ENCODE results near the gene ABHD12B. TPM values are rescaled to one million over a fixed set of nuclear protein-coding genes. Genes with fewer than 3 reads are reported as not detected.

The ABHD12B gene
- total and polyA plus RNA-seq, 2 of the 13 experiments (the other 11 are each of a cell fraction or from before 2014, with no cell fraction given): not detected

DNA sequence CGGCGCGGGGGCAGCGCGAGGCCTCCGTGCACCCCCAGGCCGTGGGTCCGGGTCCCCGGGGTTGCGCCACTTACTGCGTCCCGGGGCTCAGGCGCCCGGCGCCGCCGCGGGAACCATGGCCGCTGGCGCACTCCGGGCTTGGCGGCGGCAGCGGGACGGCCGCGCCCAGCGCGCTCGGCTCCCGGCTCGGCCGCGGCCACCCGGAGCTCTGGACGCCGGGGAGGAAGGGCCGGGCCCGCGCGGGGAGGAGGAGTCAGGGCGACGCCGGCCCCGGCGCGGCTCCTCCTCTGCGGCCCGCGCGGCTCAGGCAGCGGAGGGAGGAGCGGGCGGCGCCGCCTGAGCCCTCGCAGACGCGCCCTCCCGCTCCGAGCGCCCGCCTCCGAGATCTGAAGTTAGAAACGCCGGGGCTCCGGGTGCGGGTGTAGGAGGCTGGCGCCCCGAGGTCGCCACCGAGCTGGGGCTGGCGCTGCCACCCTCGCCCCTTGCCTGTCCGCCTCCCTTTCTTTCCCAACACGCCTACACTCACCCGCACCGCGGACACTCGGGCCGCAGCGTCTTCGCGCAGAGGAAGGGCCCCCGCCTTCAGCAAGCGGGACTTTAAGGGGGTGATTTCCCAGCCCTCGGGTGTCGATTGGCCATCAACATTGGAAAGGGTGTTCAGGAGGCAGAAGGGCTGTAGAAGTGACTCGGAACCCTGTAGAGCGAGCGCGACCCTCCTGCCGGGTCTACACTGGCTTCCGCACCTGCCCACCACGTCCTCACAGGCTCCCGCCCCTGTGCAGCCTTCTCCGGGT lies 40.7 kb upstream of the ABHD12B start, which contains the start of gene NIN:
Gene NIN, minus strand, starts transcription at position 231 of the 794 bp plus-strand sequence. CDS start 9,106 bp downstream, outside the sequence.
- peaks cover 18% of the 10 kb centered on the region for H3K79me2 ChIP-seq (ENCODE audit: insufficient read depth, low read length)
- DNase-seq (ENCODE audit: low spot score): peak; percentile 33
- no peaks in the 10 kb centered on the region for H3K36me3 ChIP-seq (replicated peaks in 1 of 2; ENCODE audit: control insufficient read depth in 1 of 2, insufficient read depth in 2 of 2, low read length in 2 of 2)
- peak within 1 kb of the TSS; percentile 64 for H3K9ac ChIP-seq (ENCODE audit: insufficient read depth, low read depth, low read length)
- peaks cover 0 to 17% of the 10 kb centered on the region in 2 experiments; a peak in 1 of 5 replicates for H3K27me3 ChIP-seq (ENCODE audit: control insufficient read depth in 1 of 2, insufficient read depth in 2 of 2, low read length in 2 of 2)
- ChIA-PET POLR2A (interaction anchor here (3.7 kb wide), 1 partner anchor 114 kb away, joined by 13 read pairs; the partner anchor contains the start of gene PYGL), CTCF (ENCODE audit: low intra/inter-chr PET ratio, low total read pairs) (no interaction called here)
- 2% methylated on average over 15 of the region's 97 CpGs for WGBS (ENCODE audit: low lambda C conversion rate)
- no peaks in the 10 kb centered on the region for H3K9me3 ChIP-seq (ENCODE audit: low read length)
- H3K4me2 ChIP-seq (ENCODE audit: low read depth, low read length): peak within 1 kb of the TSS; percentile 99
- H3K27ac ChIP-seq (ENCODE audit: extremely low read length, insufficient read depth, low read length): no peak within 1 kb of the TSS
- H4K20me1 ChIP-seq (ENCODE audit: insufficient read depth, low read length): no peaks in the 10 kb centered on the region; the same call in 1 of the 2 replicates
- peak; percentile 89 for ATAC-seq
- in situ Hi-C loops (cut with HindIII; ENCODE audit: extremely low pct_ligation_motif_present, low pct_unique_long_range_greater_than_20kb) (no loop called here), intact Hi-C loops (cut with micrococcal nuclease; ENCODE audit: unreplicated experiment) (loop anchor here (5.0 kb wide), 1 partner anchor 106 kb away; no protein-coding TSS in a partner anchor)
- peak within 1 kb of the TSS; percentile 77 to 86 (median 77) for H3K4me3 ChIP-seq (replicated peaks in 1 of 3; ENCODE audit: insufficient read depth in 1 of 3, low read depth in 2 of 3, low read length in 3 of 3)
- H3K4me1 ChIP-seq (ENCODE audit: insufficient read depth, low read length): peaks cover 83% of the 10 kb centered on the region
- BruUV-seq (replicated peaks): no TSS peak
- FAIRE-seq: no peak
- H2AFZ ChIP-seq (ENCODE audit: low read length): peak within 1 kb of the TSS; percentile 44
- TF ChIP-seq ZSCAN20 (CRISPR knock-in tag; IDR thresholded peaks at IDR 0.05; ENCODE audit: borderline replicate concordance) (0 out of 2 replicates have a peak, but pooled peaks have one; percentile 62), ZMAT3 (CRISPR knock-in tag; conservative IDR thresholded peaks at IDR 0.05) (no peak), HOXA9 (CRISPR knock-in tag; IDR thresholded peaks at IDR 0.05; ENCODE audit: borderline replicate concordance) (peak; percentile 55; the same call in 1 of the 2 replicates), PHF21A (CRISPR knock-in tag; IDR thresholded peaks at IDR 0.05) (0 out of 2 replicates have a peak, but pooled peaks have one; percentile 25), GABPB1 (CRISPR knock-in tag; IDR thresholded peaks at IDR 0.05) (0 out of 2 replicates have a peak, but pooled peaks have one; percentile 27), FLYWCH1 (CRISPR knock-in tag; IDR thresholded peaks at IDR 0.05) (no peak), SYNCRIP (IDR thresholded peaks at IDR 0.05; ENCODE audit: insufficient read depth, low read depth, low read length) (no peak)
- TF ChIP-seq, protein P1, sequence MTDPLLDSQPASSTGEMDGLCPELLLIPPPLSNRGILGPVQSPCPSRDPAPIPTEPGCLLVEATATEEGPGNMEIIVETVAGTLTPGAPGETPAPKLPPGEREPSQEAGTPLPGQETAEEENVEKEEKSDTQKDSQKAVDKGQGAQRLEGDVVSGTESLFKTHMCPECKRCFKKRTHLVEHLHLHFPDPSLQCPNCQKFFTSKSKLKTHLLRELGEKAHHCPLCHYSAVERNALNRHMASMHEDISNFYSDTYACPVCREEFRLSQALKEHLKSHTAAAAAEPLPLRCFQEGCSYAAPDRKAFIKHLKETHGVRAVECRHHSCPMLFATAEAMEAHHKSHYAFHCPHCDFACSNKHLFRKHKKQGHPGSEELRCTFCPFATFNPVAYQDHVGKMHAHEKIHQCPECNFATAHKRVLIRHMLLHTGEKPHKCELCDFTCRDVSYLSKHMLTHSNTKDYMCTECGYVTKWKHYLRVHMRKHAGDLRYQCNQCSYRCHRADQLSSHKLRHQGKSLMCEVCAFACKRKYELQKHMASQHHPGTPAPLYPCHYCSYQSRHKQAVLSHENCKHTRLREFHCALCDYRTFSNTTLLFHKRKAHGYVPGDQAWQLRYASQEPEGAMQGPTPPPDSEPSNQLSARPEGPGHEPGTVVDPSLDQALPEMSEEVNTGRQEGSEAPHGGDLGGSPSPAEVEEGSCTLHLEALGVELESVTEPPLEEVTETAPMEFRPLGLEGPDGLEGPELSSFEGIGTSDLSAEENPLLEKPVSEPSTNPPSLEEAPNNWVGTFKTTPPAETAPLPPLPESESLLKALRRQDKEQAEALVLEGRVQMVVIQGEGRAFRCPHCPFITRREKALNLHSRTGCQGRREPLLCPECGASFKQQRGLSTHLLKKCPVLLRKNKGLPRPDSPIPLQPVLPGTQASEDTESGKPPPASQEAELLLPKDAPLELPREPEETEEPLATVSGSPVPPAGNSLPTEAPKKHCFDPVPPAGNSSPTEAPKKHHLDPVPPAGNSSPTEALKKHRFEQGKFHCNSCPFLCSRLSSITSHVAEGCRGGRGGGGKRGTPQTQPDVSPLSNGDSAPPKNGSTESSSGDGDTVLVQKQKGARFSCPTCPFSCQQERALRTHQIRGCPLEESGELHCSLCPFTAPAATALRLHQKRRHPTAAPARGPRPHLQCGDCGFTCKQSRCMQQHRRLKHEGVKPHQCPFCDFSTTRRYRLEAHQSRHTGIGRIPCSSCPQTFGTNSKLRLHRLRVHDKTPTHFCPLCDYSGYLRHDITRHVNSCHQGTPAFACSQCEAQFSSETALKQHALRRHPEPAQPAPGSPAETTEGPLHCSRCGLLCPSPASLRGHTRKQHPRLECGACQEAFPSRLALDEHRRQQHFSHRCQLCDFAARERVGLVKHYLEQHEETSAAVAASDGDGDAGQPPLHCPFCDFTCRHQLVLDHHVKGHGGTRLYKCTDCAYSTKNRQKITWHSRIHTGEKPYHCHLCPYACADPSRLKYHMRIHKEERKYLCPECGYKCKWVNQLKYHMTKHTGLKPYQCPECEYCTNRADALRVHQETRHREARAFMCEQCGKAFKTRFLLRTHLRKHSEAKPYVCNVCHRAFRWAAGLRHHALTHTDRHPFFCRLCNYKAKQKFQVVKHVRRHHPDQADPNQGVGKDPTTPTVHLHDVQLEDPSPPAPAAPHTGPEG (CRISPR knock-in tag; IDR thresholded peaks at IDR 0.05): peak; percentile 97
- TF ChIP-seq, protein P2, sequence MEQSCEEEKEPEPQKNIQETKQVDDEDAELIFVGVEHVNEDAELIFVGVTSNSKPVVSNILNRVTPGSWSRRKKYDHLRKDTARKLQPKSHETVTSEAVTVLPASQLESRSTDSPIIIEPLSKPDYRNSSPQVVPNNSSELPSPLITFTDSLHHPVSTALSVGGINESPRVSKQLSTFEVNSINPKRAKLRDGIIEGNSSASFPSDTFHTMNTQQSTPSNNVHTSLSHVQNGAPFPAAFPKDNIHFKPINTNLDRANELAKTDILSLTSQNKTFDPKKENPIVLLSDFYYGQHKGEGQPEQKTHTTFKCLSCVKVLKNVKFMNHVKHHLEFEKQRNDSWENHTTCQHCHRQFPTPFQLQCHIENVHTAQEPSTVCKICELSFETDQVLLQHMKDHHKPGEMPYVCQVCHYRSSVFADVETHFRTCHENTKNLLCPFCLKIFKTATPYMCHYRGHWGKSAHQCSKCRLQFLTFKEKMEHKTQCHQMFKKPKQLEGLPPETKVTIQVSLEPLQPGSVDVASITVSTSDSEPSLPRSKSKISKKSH (CRISPR knock-in tag; IDR thresholded peaks at IDR 0.05; ENCODE audit: borderline replicate concordance): peak; percentile 46; the same call in 1 of the 2 replicates
- TF ChIP-seq, protein P3, sequence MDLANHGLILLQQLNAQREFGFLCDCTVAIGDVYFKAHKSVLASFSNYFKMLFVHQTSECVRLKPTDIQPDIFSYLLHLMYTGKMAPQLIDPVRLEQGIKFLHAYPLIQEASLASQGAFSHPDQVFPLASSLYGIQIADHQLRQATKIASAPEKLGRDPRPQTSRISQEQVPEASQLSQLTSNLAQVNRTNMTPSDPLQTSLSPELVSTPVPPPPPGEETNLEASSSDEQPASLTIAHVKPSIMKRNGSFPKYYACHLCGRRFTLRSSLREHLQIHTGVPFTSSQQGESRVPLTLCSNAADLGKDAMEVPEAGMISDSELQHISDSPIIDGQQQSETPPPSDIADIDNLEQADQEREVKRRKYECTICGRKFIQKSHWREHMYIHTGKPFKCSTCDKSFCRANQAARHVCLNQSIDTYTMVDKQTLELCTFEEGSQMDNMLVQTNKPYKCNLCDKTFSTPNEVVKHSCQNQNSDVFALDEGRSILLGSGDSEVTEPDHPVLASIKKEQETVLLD (CRISPR knock-in tag; IDR thresholded peaks at IDR 0.05; ENCODE audit: low read depth): peak; percentile 56
- TF ChIP-seq, protein P4, sequence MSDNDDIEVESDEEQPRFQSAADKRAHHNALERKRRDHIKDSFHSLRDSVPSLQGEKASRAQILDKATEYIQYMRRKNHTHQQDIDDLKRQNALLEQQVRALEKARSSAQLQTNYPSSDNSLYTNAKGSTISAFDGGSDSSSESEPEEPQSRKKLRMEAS (IDR thresholded peaks at IDR 0.05): peak; percentile 15; the same call in 1 of the 2 replicates
